GM12878 (cell line): ENCODE results near the gene MMRN2. TPM values are rescaled to one million over a fixed set of nuclear protein-coding genes. Genes with fewer than 3 reads are reported as not detected.

Experiments
- polyA plus RNA-seq, 11 experiments: library from polyadenylated mRNA; depleted of rRNA in 4 of 11; unstranded in 6 of 11; stranded (reverse) in 5 of 11; fragments of >200 nt; fragmentation: Nextera tagmentation in 4 of 11; fragmentation: Illumina TruSeq in 1 of 11; extraction: Ambion mirVana in 4 of 11; extraction: Trizol in 1 of 11; gene quantifications; 1 replicate in 1 of 11; 2 replicates in 10 of 11; pipeline versions ENCODE4 v1.2.1 to v1.2.3, GENCODE V29; 2011 to 2016; ENCODE audit warnings: inconsistent platforms in 2 of 11, missing spikeins in 2 of 11, low read depth in 1 of 11
- small RNA-seq: library from RNA; depleted of rRNA; stranded (forward); fragments of <200 nt; gene quantifications from one replicate; pipeline ENCODE3, GENCODE V24; 2014
- total RNA-seq, 4 experiments: library from RNA; depleted of rRNA in 3 of 4; stranded (reverse); fragments of >200 nt in 3 of 4; fragmentation: Illumina TruSeq in 1 of 4; extraction: Trizol in 1 of 4; gene quantifications; 2 replicates each; pipeline versions ENCODE4 v1.2.1 to v1.2.3, GENCODE V29; 2013 to 2021

Gene MMRN2
- total and polyA plus RNA-seq, 10 of the 15 experiments (the other 5 are each of a cell fraction or from before 2014, with no cell fraction given): 0.09 to 1.0 (median 0.54) TPM; not detected in 3

Small RNA genes lying within 50 kb of the gene (small RNA-seq; reads per million reads assigned to genes)
- gene BMS1P3: not detected
- not detected for gene RNU1-19P

Other genes starting within 250 kb of the MMRN2 start
- gene BMPR1A, start 201.0 kb downstream of the MMRN2 start, total RNA-seq (2014; rRNA removed): 17.0 and 23.3 TPM in 2 replicates
- 18.8 and 19.2 TPM in 2 replicates for gene BMPR1A, start 201.0 kb downstream of the MMRN2 start, total RNA-seq (2014; rRNA removed; fragmentation: Illumina TruSeq; extraction: Trizol)
- gene BMPR1A, start 201.0 kb downstream of the MMRN2 start, total RNA-seq (2021): 22.7 and 23.6 TPM in 2 replicates
- gene BMPR1A, start 201.0 kb downstream of the MMRN2 start, polyA plus RNA-seq (2011; rRNA removed): 19.3 and 25.6 TPM in 2 replicates
- gene BMPR1A, start 201.0 kb downstream of the MMRN2 start, polyA plus RNA-seq (2014; fragmentation: Illumina TruSeq; extraction: Trizol): 16.1 and 16.2 TPM in 2 replicates
- 1 to 10 TPM; 2.3 to 2.4 TPM for gene BMPR1A, start 201.0 kb downstream of the MMRN2 start, polyA plus RNA-seq (2014; fragmentation: Nextera tagmentation; extraction: Ambion mirVana)
- gene BMPR1A, start 201.0 kb downstream of the MMRN2 start, polyA plus RNA-seq (2014; rRNA removed): 9.8 and 10.0 TPM in 2 replicates
- gene BMPR1A, start 201.0 kb downstream of the MMRN2 start, polyA plus RNA-seq (2016; fragmentation: Nextera tagmentation; extraction: Ambion mirVana): 1 to 10 TPM; 9.5 to 9.8 TPM
- 0.33 TPM in 1 of 2 replicates, not detected in the other for gene SNCG, start 984 bp upstream of the MMRN2 start, total RNA-seq (2014; rRNA removed)
- gene SNCG, start 984 bp upstream of the MMRN2 start, total RNA-seq (2014; rRNA removed; fragmentation: Illumina TruSeq; extraction: Trizol): not detected in 2 replicates
- gene SNCG, start 984 bp upstream of the MMRN2 start, total RNA-seq (2021): 0.33 and 0.35 TPM in 2 replicates
- 0.22 TPM in 1 of 2 replicates, not detected in the other for gene SNCG, start 984 bp upstream of the MMRN2 start, polyA plus RNA-seq (2011; rRNA removed)
- not detected in 2 replicates for gene SNCG, start 984 bp upstream of the MMRN2 start, polyA plus RNA-seq (2014; fragmentation: Illumina TruSeq; extraction: Trizol)
- gene SNCG, start 984 bp upstream of the MMRN2 start, polyA plus RNA-seq (2014; fragmentation: Nextera tagmentation; extraction: Ambion mirVana): not detected
- gene SNCG, start 984 bp upstream of the MMRN2 start, polyA plus RNA-seq (2014; rRNA removed): not detected in 2 replicates
- 1 to 10 TPM in 1 of 2 experiments, under 1 TPM in 1; 0.51 to 1.3 TPM for gene SNCG, start 984 bp upstream of the MMRN2 start, polyA plus RNA-seq (2016; fragmentation: Nextera tagmentation; extraction: Ambion mirVana)
- gene ADIRF, start 10.9 kb upstream of the MMRN2 start, total RNA-seq (2014; rRNA removed): 0.56 TPM in 1 of 2 replicates, not detected in the other
- not detected in 2 replicates for gene ADIRF, start 10.9 kb upstream of the MMRN2 start, total RNA-seq (2014; rRNA removed; fragmentation: Illumina TruSeq; extraction: Trizol)
- gene ADIRF, start 10.9 kb upstream of the MMRN2 start, total RNA-seq (2021): 0.64 and 0.72 TPM in 2 replicates
- gene ADIRF, start 10.9 kb upstream of the MMRN2 start, polyA plus RNA-seq (2011; rRNA removed): 0.38 and 0.40 TPM in 2 replicates
- 0.12 TPM in 1 of 2 replicates, not detected in the other for gene ADIRF, start 10.9 kb upstream of the MMRN2 start, polyA plus RNA-seq (2014; fragmentation: Illumina TruSeq; extraction: Trizol)
- gene ADIRF, start 10.9 kb upstream of the MMRN2 start, polyA plus RNA-seq (2014; fragmentation: Nextera tagmentation; extraction: Ambion mirVana): under 1 TPM; 0.77 to 0.98 TPM
- gene ADIRF, start 10.9 kb upstream of the MMRN2 start, polyA plus RNA-seq (2014; rRNA removed): not detected in 2 replicates
- gene ADIRF, start 10.9 kb upstream of the MMRN2 start, polyA plus RNA-seq (2016; fragmentation: Nextera tagmentation; extraction: Ambion mirVana): 1 to 10 TPM; 1.9 to 2.5 TPM
- not detected in 2 replicates for gene FAM25A, start 62.7 kb upstream of the MMRN2 start, total RNA-seq (2014; rRNA removed)
- gene FAM25A, start 62.7 kb upstream of the MMRN2 start, total RNA-seq (2014; rRNA removed; fragmentation: Illumina TruSeq; extraction: Trizol): not detected in 2 replicates
- not detected in 2 replicates for gene FAM25A, start 62.7 kb upstream of the MMRN2 start, total RNA-seq (2021)
- gene FAM25A, start 62.7 kb upstream of the MMRN2 start, polyA plus RNA-seq (2011; rRNA removed): not detected in 2 replicates
- gene FAM25A, start 62.7 kb upstream of the MMRN2 start, polyA plus RNA-seq (2014; fragmentation: Illumina TruSeq; extraction: Trizol): not detected in 2 replicates
- gene FAM25A, start 62.7 kb upstream of the MMRN2 start, polyA plus RNA-seq (2014; fragmentation: Nextera tagmentation; extraction: Ambion mirVana): not detected
- gene FAM25A, start 62.7 kb upstream of the MMRN2 start, polyA plus RNA-seq (2014; rRNA removed): not detected in 2 replicates
- not detected for gene FAM25A, start 62.7 kb upstream of the MMRN2 start, polyA plus RNA-seq (2016; fragmentation: Nextera tagmentation; extraction: Ambion mirVana)
- 96.3 and 112 TPM in 2 replicates for gene GLUD1, start 137.2 kb upstream of the MMRN2 start, total RNA-seq (2014; rRNA removed)
- 91.9 and 93.6 TPM in 2 replicates for gene GLUD1, start 137.2 kb upstream of the MMRN2 start, total RNA-seq (2014; rRNA removed; fragmentation: Illumina TruSeq; extraction: Trizol)
- gene GLUD1, start 137.2 kb upstream of the MMRN2 start, total RNA-seq (2021): 91.5 and 93.9 TPM in 2 replicates
- gene GLUD1, start 137.2 kb upstream of the MMRN2 start, polyA plus RNA-seq (2011; rRNA removed): 109 and 126 TPM in 2 replicates
- gene GLUD1, start 137.2 kb upstream of the MMRN2 start, polyA plus RNA-seq (2014; fragmentation: Illumina TruSeq; extraction: Trizol): 90.9 and 107 TPM in 2 replicates
- 10 to 100 TPM; 26.1 to 29.5 TPM for gene GLUD1, start 137.2 kb upstream of the MMRN2 start, polyA plus RNA-seq (2014; fragmentation: Nextera tagmentation; extraction: Ambion mirVana)
- 57.7 and 64.3 TPM in 2 replicates for gene GLUD1, start 137.2 kb upstream of the MMRN2 start, polyA plus RNA-seq (2014; rRNA removed)
- 10 to 100 TPM; 50.1 to 72.0 TPM for gene GLUD1, start 137.2 kb upstream of the MMRN2 start, polyA plus RNA-seq (2016; fragmentation: Nextera tagmentation; extraction: Ambion mirVana)
- gene SHLD2, start 137.6 kb upstream of the MMRN2 start, total RNA-seq (2014; rRNA removed): 36.8 and 39.5 TPM in 2 replicates
- gene SHLD2, start 137.6 kb upstream of the MMRN2 start, total RNA-seq (2014; rRNA removed; fragmentation: Illumina TruSeq; extraction: Trizol): 43.1 and 45.3 TPM in 2 replicates
- gene SHLD2, start 137.6 kb upstream of the MMRN2 start, total RNA-seq (2021): 30.8 and 31.1 TPM in 2 replicates
- gene SHLD2, start 137.6 kb upstream of the MMRN2 start, polyA plus RNA-seq (2011; rRNA removed): 26.1 and 42.8 TPM in 2 replicates
- 40.3 and 52.6 TPM in 2 replicates for gene SHLD2, start 137.6 kb upstream of the MMRN2 start, polyA plus RNA-seq (2014; fragmentation: Illumina TruSeq; extraction: Trizol)
- 10 to 100 TPM; 24.5 to 29.4 TPM for gene SHLD2, start 137.6 kb upstream of the MMRN2 start, polyA plus RNA-seq (2014; fragmentation: Nextera tagmentation; extraction: Ambion mirVana)
- gene SHLD2, start 137.6 kb upstream of the MMRN2 start, polyA plus RNA-seq (2014; rRNA removed): 26.4 and 29.4 TPM in 2 replicates
- 10 to 100 TPM; 26.8 to 35.0 TPM for gene SHLD2, start 137.6 kb upstream of the MMRN2 start, polyA plus RNA-seq (2016; fragmentation: Nextera tagmentation; extraction: Ambion mirVana)